ENCODE data around the gene MSH5.

- TF ChIP-seq, protein P1, sequence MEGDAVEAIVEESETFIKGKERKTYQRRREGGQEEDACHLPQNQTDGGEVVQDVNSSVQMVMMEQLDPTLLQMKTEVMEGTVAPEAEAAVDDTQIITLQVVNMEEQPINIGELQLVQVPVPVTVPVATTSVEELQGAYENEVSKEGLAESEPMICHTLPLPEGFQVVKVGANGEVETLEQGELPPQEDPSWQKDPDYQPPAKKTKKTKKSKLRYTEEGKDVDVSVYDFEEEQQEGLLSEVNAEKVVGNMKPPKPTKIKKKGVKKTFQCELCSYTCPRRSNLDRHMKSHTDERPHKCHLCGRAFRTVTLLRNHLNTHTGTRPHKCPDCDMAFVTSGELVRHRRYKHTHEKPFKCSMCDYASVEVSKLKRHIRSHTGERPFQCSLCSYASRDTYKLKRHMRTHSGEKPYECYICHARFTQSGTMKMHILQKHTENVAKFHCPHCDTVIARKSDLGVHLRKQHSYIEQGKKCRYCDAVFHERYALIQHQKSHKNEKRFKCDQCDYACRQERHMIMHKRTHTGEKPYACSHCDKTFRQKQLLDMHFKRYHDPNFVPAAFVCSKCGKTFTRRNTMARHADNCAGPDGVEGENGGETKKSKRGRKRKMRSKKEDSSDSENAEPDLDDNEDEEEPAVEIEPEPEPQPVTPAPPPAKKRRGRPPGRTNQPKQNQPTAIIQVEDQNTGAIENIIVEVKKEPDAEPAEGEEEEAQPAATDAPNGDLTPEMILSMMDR (IDR thresholded peaks at IDR 0.05) = no peak
- TF ChIP-seq POLR2A (IDR thresholded peaks at IDR 0.05) = peak; percentile 15
Measured at GRCh38 chr6:31727717-31728671, 11.8 kb upstream of the MSH5 start.
